GM12874 (cell line): ENCODE measurements around the gene HTR3B.

Source experiments
- TF ChIP-seq, protein P1 (sequence below): IDR thresholded peaks from 2 replicates; pipeline ENCODE4 v1.5.1; 2011; ENCODE audit warnings: low read depth, mild to moderate bottlenecking, control low read depth, low read length, moderate library complexity; ENCODE audit not compliant: insufficient read depth

Gene HTR3B

DNA sequence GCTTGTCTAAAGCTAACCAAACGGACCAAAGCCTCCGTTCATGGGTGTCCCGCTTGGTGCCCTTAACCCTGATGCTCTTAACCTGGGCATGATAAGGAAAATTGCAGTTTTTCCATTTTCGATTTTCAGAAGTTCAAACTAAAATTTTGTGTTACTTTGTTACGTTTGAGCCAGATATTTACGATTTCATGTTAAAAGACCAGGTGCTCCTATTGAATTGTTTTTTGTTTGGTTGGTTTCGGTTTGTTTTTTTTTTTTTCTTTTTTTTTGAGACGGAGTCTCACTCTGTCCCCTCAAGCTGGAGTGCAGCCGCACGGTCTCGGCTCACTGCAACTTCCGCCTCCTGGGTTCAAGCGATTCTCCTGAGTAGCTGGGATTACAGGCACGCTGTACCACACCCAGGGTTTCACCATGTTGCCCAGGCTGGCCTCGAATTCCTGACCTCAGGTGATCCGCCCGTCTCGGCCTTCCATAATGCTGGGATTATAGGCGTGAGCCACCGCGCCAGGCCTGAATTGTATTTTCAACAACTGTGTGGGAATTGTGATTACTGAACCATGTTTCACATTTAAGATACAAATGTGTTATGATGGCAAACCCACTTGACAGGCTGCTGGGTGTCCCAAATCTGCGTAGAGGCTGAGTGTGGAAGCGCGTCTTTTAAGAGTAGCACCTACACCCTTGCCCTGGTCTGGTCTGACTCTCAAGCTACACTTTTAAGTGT is 28.4 kb upstream of the HTR3B start:
- TF ChIP-seq, protein P1, sequence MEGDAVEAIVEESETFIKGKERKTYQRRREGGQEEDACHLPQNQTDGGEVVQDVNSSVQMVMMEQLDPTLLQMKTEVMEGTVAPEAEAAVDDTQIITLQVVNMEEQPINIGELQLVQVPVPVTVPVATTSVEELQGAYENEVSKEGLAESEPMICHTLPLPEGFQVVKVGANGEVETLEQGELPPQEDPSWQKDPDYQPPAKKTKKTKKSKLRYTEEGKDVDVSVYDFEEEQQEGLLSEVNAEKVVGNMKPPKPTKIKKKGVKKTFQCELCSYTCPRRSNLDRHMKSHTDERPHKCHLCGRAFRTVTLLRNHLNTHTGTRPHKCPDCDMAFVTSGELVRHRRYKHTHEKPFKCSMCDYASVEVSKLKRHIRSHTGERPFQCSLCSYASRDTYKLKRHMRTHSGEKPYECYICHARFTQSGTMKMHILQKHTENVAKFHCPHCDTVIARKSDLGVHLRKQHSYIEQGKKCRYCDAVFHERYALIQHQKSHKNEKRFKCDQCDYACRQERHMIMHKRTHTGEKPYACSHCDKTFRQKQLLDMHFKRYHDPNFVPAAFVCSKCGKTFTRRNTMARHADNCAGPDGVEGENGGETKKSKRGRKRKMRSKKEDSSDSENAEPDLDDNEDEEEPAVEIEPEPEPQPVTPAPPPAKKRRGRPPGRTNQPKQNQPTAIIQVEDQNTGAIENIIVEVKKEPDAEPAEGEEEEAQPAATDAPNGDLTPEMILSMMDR = no peak

DNA sequence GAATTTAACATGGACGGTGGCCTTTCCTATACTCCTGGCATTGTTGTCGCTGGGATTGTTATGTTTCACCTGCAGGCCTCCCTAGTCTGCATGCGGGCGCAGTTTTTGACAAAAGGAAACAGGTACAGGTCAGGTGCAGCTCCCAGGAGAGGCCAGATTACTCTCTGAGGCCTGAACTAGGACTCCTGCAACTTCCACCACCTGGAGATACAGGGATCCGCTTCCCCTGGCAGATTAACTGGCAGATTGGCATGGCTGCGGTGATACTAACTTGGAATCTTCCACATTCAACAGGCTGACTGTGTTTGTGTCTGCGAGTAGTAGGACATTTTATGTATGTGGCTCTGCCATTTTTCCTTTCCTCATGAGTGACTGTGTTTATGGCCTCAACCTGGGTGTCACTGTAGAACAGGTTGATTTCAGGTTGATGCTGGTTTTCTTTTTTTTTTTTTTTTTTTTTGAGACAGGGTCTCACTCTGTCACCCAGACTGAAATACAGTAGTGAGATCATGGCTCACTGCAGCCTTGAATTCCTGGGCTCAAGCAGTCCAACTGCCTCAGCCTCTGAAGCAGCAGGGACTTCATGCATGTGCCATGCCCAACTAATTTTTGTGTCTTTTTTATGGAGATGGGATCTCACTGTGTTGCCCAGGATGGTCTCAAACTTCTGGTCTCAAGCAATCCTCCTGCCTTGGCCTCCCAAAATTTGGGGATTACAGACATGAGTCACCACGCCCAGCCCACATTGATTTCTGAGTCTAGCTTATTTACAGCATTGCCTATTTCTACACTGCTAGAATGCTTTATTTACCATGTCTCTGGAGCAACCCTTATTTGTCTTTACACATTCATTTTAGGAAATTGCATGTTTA is 27.6 kb upstream of the HTR3B start:
- TF ChIP-seq, protein P1 = no peak

DNA sequence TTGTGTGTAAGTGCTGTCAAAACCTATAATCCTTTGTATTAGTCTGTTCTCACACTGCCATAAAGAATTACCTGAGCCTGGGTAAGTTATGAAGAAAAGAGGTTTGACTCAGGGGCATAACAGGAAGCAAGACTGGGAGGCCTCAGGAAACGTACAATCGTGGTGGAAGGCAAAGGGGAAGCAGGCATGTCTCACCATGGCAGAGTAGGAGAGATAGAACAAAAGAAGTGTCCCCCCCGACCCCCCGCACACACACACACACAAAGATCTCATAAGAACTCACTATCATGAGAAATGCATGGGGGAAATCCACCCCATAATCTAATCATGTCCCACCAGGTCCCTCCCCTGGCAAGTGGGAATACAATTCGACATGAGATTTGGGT is 26.9 kb upstream of the HTR3B start:
- TF ChIP-seq, protein P1 = no peak

DNA sequence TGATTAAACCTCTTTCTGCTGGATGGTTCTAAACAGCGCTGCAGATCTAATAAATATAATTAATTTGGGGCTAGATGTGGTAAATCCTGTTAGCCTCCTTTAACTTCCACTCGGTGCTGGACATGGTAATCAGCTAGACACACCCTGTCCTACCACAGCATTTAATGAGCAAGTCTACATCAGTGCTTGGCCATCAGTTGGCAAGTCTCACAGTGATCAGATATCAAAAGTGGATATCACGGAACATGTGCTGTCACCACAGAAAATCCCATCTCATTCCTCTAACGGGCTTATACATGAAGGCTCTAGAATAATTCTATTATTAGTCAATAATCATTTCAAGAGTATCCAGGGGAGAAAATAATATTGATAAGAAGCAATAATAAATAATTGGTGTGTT is 23.6 kb upstream of the HTR3B start:
- TF ChIP-seq, protein P1 = no peak

DNA sequence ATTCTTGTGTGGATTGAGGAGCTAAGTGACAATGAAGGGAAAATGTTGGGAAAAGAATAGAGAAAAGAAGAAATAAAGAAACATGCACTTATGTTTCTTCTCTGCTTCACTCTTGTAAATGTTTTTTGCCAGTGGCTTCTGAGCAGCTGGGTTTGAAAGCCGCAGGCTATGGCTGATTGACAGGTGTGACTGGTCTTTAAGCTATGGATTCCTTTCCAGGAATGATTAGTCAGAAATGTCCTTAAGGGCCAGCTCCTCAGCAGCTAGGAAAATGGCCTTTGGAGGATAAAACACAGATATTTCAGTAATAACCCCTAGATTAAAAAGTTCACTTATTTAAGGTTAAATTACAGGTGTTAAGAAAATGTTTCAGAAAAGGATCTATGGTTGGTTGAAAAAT is 22.7 kb upstream of the HTR3B start:
- TF ChIP-seq, protein P1 = no peak

DNA sequence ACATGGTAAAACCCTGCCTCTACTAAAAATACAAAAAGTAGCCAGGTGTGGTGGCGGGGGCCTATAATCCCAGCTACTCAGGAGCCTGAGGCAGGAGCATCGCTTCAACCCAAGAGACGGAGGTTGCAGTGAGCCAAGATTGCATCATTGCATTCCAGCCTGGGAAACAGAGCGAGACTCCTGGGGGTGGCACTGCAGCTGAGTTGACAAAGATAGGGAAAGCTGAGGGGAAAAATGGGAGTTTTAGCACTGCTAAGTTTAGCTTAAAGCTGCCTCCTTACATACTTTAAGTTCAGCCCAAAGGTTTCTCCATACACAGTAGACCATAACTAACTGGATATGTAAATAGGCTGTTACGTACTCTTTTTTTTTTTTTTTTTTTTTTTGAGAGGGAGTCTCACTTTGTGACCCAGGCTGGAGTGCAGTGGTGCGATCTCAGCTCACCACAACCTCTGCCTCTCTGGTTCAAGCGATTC is 20.2 kb upstream of the HTR3B start:
- TF ChIP-seq, protein P1 = no peak

DNA sequence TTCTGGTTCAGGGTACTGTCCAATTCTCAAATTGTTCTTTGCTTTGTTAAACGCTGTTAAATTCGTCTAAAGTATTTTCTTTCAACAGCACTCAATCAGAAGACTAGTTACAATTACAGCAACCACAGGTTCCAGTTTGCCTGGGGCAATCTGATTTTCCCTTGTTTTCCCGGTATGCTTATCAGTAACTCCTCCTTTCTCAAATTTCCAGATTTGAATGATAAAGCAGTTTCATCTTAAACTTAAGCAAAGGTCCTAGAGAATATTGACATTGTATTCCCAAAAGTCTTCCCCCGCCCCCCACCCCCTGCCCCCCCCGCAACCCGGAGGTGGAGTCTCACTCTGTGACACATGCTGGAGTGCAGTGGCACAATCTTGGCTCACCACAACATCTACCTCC is 18.7 kb upstream of the HTR3B start:
- TF ChIP-seq, protein P1 = no peak
